ENCODE results near the gene AFTPH. TPM values are rescaled to one million over a fixed set of nuclear protein-coding genes. Genes with fewer than 3 reads are reported as not detected.

AFTPH gene
- total RNA-seq, 4 donors from 2014 or later, result 24.1 to 62.4 (median 37.4) TPM

- no peaks in the 10 kb centered on the region for H3K9me3 ChIP-seq
- TF ChIP-seq CTCF (IDR thresholded peaks at IDR 0.05) (no peak), POLR2A (IDR thresholded peaks at IDR 0.05) (no peak)
- peaks cover 0 to 7% of the 10 kb centered on the region in 2 donors for H3K4me1 ChIP-seq
- intact Hi-C loops (cut with DNase I; ENCODE audit: low total_unique reads), result no loop called here
- H3K4me3 ChIP-seq, result no peak overlapping the region
- H3K36me3 ChIP-seq, result no peaks in the 10 kb centered on the region
- H3K27ac ChIP-seq, result no peak overlapping the region
- no peaks in the 10 kb centered on the region for H3K27me3 ChIP-seq
- DNase-seq, result no peak
These were observed 14.8 kb downstream of the AFTPH start for GRCh38 chr2:64538764-64539433.

- Histone ChIP-seq H3K27me3 (no peaks in the 10 kb centered on the region), H3K4me3 (no peak overlapping the region), H3K4me1 (peaks cover 0 to 7% of the 10 kb centered on the region in 2 donors), H3K9me3 (no peaks in the 10 kb centered on the region), H3K36me3 (no peaks in the 10 kb centered on the region), H3K27ac (no peak overlapping the region)
- no peak for DNase-seq
- TF ChIP-seq POLR2A (IDR thresholded peaks at IDR 0.05), result no peak
- intact Hi-C loops (cut with DNase I; ENCODE audit: low total_unique reads), result no loop called here
These were observed 16.5 kb downstream of the AFTPH start for GRCh38 chr2:64540615-64541014.

GRCh38 chr2:64541547-64541946 lies 17.4 kb downstream of the AFTPH start:
- Histone ChIP-seq H3K4me1 (peaks cover 0 to 7% of the 10 kb centered on the region in 2 donors), H3K27me3 (no peaks in the 10 kb centered on the region), H3K9me3 (no peaks in the 10 kb centered on the region), H3K4me3 (no peak overlapping the region), H3K36me3 (no peaks in the 10 kb centered on the region), H3K27ac (no peak overlapping the region)
- TF ChIP-seq POLR2A (IDR thresholded peaks at IDR 0.05) (no peak), CTCF (IDR thresholded peaks at IDR 0.05) (no peak)
- no peak for DNase-seq
- intact Hi-C loops (cut with DNase I; ENCODE audit: low total_unique reads), result no loop called here

GRCh38 chr2:64542071-64543007 lies 18.2 kb downstream of the AFTPH start:
- peaks cover 0 to 7% of the 10 kb centered on the region in 2 donors for H3K4me1 ChIP-seq
- intact Hi-C loops (cut with DNase I; ENCODE audit: low total_unique reads), result no loop called here
- no peak overlapping the region for H3K27ac ChIP-seq

More at GRCh38 chr2:64542071-64543007, 18.2 kb downstream of the AFTPH start:
- no peak for TF ChIP-seq POLR2A (IDR thresholded peaks at IDR 0.05)
- TF ChIP-seq CTCF (IDR thresholded peaks at IDR 0.05), result no peak
- H3K36me3 ChIP-seq, result no peaks in the 10 kb centered on the region
- H3K27me3 ChIP-seq, result no peaks in the 10 kb centered on the region
- H3K9me3 ChIP-seq, result no peaks in the 10 kb centered on the region
- no peak overlapping the region for H3K4me3 ChIP-seq
- DNase-seq, result no peak

All from uterus (tissue), 4 donors.